Liver (tissue), 3 donors: ENCODE measurements around the gene FNDC8.
A peak's percentile ranks its signal among the peaks of the same experiment; 100 is the strongest.

ENCODE experiments used
- EGR1 ChIP-seq, 2 donors: IDR thresholded peaks; 2 replicates each; pipeline ENCODE4 v1.6.1; 2016 to 2018; ENCODE audit warnings: antibody characterized with exemption in 2 of 2, low read depth in 2 of 2
- TF ChIP-seq, protein P1 (sequence below): fragments of 150-350 bp; IDR thresholded peaks from 2 replicates; pipeline ENCODE4 v1.5.1; 2017; ENCODE audit warnings: improper control_type of control experiment, low read depth, low read length; ENCODE audit not compliant: missing input control
- donor health status: healthy.
- donor health status: healthy.

DNA sequence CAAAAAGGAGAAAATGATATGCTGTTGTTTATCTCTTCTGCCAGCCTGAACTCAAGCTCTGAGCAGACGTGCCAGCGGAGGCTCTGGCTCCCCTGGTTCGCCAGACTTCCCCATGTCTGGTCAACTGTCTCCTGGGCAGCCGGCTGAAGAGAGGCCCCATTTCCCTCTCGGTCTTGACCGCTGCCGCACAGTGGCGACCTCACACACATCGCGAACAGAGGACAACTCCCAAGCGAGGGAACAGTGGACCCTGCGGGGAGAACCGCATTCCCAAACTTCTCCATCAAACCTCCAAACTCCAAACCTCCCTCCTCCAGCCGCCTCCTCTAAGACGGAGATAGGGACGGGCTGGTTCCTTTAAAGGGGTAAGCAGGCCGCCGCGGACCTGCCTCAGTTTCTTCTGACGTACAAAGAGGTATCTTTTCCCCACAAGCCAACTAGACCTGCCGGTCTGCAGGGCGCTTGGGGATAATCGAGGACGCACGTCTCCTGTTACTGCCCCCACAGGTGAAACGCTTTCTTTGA lies 33.0 kb upstream of the FNDC8 start:
- TF ChIP-seq EGR1 (IDR thresholded peaks at IDR 0.05; ENCODE audit: low read depth in 2 of 2), result no peak
- TF ChIP-seq, protein P1, sequence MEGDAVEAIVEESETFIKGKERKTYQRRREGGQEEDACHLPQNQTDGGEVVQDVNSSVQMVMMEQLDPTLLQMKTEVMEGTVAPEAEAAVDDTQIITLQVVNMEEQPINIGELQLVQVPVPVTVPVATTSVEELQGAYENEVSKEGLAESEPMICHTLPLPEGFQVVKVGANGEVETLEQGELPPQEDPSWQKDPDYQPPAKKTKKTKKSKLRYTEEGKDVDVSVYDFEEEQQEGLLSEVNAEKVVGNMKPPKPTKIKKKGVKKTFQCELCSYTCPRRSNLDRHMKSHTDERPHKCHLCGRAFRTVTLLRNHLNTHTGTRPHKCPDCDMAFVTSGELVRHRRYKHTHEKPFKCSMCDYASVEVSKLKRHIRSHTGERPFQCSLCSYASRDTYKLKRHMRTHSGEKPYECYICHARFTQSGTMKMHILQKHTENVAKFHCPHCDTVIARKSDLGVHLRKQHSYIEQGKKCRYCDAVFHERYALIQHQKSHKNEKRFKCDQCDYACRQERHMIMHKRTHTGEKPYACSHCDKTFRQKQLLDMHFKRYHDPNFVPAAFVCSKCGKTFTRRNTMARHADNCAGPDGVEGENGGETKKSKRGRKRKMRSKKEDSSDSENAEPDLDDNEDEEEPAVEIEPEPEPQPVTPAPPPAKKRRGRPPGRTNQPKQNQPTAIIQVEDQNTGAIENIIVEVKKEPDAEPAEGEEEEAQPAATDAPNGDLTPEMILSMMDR, result peak; percentile 8
